Esophagus squamous epithelium (tissue), 5 donors: ENCODE results near the gene IGFBP5. TPM values are rescaled to one million over a fixed set of nuclear protein-coding genes. Genes with fewer than 3 reads are reported as not detected.
A peak's percentile ranks its signal among the peaks of the same experiment; 100 is the strongest.

Source experiments
- DNase-seq: peaks from one replicate; lab custom pipeline; 2025; lab: John Stamatoyannopoulos, UW
- H3K27ac ChIP-seq, 4 donors: fragments of 200-600 bp; sonication (generic); one replicate each; pipeline ENCODE4 v1.5.1; 2016 to 2019; ENCODE audit warnings: mild to moderate bottlenecking in 1 of 4
- H3K27me3 ChIP-seq, 4 donors: fragments of 200-600 bp; sonication (generic); 1 replicate in 3 of 4; 2 replicates in 1 of 4; pipeline versions ENCODE4 v1.5.1 to v1.6.0; 2017 to 2021; ENCODE audit warnings: antibody characterized with exemption in 1 of 4
- H3K36me3 ChIP-seq, 3 donors: fragments of 200-600 bp; sonication (generic); one replicate each; pipeline ENCODE4 v1.5.1; 2016 to 2019
- H3K4me1 ChIP-seq, 3 donors: fragments of 200-600 bp; sonication (generic); one replicate each; pipeline ENCODE4 v1.5.1; 2017 to 2019
- H3K4me3 ChIP-seq, 4 donors: fragments of 200-600 bp; sonication (generic); 1 replicate in 3 of 4; 2 replicates in 1 of 4; pipeline ENCODE4 v1.5.1; 2016 to 2019; ENCODE audit warnings: mild to moderate bottlenecking in 2 of 4, moderate library complexity in 1 of 4
- H3K9me3 ChIP-seq, 3 donors: fragments of 200-600 bp; sonication (generic); one replicate each; pipeline ENCODE4 v1.5.1; 2016 to 2019
- POLR2A ChIP-seq, 4 donors: fragments of 450-650 bp; IDR thresholded peaks; one replicate each; pipeline ENCODE4 v1.6.1; 2017; ENCODE audit warnings: antibody characterized with exemption in 4 of 4, mild to moderate bottlenecking in 4 of 4, moderate library complexity in 3 of 4
- WGBS, 2 donors: methylation state at CpG; one replicate each; pipeline ENCODE4 v1.1.5; 2018; 5-methylcytosine and 5-hydroxymethylcytosine counted together
- intact Hi-C: fragments of 100-400 bp; cut with DNase I; formaldehyde crosslinking; loops from one replicate; pipeline ENCODE4 v1.15.0; 2022
- total RNA-seq, 4 donors: library from RNA; depleted of rRNA; stranded (reverse); fragments of >200 nt; gene quantifications; one replicate each; pipeline ENCODE4 v1.1.0, GENCODE V29; 2016
- TF ChIP-seq, protein P1 (sequence below), 6 experiments: fragments of 450-650 bp in 4 of 6; fragments of 200-600 bp in 2 of 6; sonication (generic) in 2 of 6; IDR thresholded peaks; one replicate each; pipeline ENCODE4 v1.5.1; 2016 to 2019; ENCODE audit warnings: antibody characterized with exemption in 6 of 6, mild to moderate bottlenecking in 4 of 6, moderate library complexity in 4 of 6
- donor health status: DM: yes; HTN: yes; CAD: no.

The IGFBP5 gene
- total RNA-seq, 4 donors from 2014 or later = 26.9 to 899 (median 95.4) TPM

DNA sequence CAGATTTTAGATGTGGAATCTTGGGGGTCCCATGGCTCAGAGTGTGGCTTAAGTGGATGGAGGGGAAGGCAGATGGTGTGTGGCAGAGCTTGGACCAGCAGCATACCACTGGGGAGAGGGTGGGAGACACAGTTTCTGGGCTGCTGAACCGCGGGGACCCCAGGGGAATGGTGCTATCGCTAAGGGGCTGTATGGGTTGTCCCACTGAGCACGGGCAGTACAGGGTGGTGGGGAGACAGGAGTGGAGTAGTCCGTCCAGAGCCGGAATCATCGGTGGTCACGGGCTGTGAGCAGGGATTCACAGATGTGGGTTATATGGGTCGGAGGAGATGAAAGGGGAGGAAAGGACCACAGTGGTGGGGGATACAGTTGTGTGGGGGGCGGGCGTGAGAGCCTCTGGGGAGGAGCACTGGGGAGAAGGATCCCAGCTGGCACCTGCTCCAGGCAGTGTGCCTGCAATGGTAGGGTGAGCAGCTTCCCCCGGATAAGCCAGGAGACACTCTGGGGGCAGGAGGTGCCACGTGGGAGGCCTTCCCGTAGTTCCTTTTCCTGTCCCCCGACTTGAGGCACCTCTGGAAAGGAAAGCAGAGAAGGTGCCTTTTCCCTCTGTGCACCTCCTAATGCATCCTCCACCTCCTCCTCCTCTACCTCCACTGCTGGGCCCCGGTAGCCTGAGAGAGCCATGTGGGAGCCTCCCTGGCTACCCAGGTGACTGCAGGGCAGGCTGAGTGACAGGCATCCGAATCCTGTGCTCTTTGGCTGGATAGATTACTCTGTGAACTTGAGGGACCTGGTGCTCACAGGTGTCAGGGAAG is 24.9 kb downstream of the IGFBP5 start:
- Histone ChIP-seq H3K9me3 (no peaks in the 10 kb centered on the region), H3K27me3 (no peaks in the 10 kb centered on the region), H3K27ac (peak overlapping the region in 1 of 4 donors; percentile 0), H3K4me1 (peaks cover 7 to 11% (median 10%) of the 10 kb centered on the region in 3 donors), H3K4me3 (no peak overlapping the region), H3K36me3 (peaks cover 0 to 14% (median 0%) of the 10 kb centered on the region in 3 donors)
- 61 to 67% methylated on average over 13 to 14 of the region's 17 CpGs for WGBS, 2 donors
- intact Hi-C loops = no loop called here
- TF ChIP-seq, protein P1, sequence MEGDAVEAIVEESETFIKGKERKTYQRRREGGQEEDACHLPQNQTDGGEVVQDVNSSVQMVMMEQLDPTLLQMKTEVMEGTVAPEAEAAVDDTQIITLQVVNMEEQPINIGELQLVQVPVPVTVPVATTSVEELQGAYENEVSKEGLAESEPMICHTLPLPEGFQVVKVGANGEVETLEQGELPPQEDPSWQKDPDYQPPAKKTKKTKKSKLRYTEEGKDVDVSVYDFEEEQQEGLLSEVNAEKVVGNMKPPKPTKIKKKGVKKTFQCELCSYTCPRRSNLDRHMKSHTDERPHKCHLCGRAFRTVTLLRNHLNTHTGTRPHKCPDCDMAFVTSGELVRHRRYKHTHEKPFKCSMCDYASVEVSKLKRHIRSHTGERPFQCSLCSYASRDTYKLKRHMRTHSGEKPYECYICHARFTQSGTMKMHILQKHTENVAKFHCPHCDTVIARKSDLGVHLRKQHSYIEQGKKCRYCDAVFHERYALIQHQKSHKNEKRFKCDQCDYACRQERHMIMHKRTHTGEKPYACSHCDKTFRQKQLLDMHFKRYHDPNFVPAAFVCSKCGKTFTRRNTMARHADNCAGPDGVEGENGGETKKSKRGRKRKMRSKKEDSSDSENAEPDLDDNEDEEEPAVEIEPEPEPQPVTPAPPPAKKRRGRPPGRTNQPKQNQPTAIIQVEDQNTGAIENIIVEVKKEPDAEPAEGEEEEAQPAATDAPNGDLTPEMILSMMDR (IDR thresholded peaks at IDR 0.05) = no peak
- no peak for TF ChIP-seq POLR2A (IDR thresholded peaks at IDR 0.05)
- no peak for DNase-seq

DNA sequence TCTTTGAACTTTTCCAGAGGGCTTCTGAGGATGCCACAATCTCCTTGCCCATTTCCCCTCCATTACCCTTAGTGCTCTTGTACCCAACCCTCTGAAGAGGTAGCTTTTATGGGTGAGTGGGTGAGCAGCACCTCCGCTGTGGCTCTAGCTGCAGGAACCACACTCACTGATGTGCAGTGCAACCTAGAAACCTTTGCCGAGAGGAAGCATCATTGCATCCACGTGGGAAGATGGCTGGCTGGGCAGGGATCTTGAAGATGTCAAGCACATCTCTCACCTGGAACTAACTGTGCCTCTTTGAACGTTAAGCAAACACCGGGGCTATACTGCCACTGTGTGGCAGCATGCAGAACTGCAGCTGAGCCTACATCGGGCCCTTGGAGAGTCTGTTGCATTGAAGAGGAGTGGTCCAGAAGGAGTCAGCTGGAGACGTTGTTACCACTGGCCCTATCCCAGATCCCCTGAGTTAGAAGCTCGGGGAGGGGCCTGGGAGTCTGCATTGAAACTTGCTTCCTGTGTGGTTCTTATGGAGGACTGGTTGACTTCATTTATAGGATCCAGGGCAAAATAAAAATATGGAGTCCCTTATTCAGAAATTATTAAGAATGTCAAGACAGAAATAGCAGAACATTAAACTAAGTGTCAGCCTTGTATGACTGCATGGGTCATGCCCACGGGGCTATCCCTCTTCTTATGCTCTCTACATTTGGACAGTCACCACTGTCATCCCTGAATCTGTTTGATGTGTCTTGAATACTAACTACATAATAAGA is 28.7 kb downstream of the IGFBP5 start:
- Histone ChIP-seq H3K36me3 (peaks cover 0 to 30% (median 0%) of the 10 kb centered on the region in 3 donors), H3K27ac (no peak overlapping the region), H3K9me3 (no peaks in the 10 kb centered on the region), H3K27me3 (no peaks in the 10 kb centered on the region), H3K4me3 (no peak overlapping the region), H3K4me1 (peaks cover 14 to 26% (median 14%) of the 10 kb centered on the region in 3 donors)
- no peak for DNase-seq
- 9 to 40% methylated on average over 3 to 6 of the region's 9 CpGs for WGBS, 2 donors
- TF ChIP-seq POLR2A (IDR thresholded peaks at IDR 0.05) = no peak
- TF ChIP-seq, protein P1 (IDR thresholded peaks at IDR 0.05) = peak; percentile 82 to 99 (median 98)
- intact Hi-C loops = loop anchor here (2.0 kb wide), 1 partner anchor 152 kb away; no protein-coding TSS in a partner anchor

DNA sequence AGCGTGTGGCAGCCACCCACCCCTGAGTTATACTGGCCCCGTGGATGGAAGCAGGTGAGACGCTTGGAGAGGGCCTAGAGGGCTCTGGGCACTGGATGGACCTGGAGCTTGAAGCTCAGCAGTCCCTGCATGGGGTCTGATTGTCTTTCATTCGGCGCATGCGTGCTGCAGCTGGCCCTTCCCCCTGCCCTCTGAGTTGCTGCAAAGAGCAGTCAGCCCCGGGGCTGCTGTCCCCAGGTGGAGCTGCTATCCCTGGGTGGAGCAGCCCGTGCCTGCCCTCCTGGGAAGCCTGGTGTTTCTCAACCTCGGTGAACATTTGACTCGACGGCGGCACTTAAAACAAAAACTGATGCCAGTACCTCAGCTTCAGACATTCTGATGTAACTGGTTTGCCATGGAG is 29.6 kb downstream of the IGFBP5 start:
- Histone ChIP-seq H3K4me3 (no peak overlapping the region), H3K9me3 (no peaks in the 10 kb centered on the region), H3K27me3 (no peaks in the 10 kb centered on the region), H3K36me3 (peaks cover 0 to 40% (median 0%) of the 10 kb centered on the region in 3 donors), H3K27ac (peak overlapping the region; percentile 28 to 50 (median 35)), H3K4me1 (peaks cover 14 to 26% (median 14%) of the 10 kb centered on the region in 3 donors)
- no peak for TF ChIP-seq POLR2A (IDR thresholded peaks at IDR 0.05)
- TF ChIP-seq, protein P1 (IDR thresholded peaks at IDR 0.05) = peak in 1 of 6 experiments; percentile 4
- WGBS, 2 donors = 26 to 30% methylated on average over 7 to 8 of the region's 12 CpGs
- intact Hi-C loops = loop anchor here (2.0 kb wide), 1 partner anchor 151 kb away; no protein-coding TSS in a partner anchor
- DNase-seq = no peak

DNA sequence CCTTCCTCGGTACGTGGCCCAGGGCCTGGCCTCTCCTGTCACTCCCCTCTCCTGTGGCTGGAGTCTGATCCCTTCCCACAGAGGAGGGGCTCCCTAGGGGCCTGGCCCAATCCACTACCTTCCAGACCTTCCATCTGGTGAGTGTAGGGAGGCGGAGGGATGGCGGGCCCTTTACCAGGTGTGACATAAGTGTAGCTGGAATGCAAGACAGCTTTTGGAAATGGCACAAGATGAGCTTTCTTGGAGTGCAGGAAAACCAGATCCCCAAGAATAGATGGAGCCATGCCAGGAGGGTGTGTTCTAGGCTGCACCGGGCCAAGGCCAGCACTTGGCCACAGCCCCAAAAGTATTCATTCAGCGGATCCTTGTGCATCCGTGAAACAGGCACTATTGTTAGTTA is 30.1 kb downstream of the IGFBP5 start:
- no peaks in the 10 kb centered on the region for H3K9me3 ChIP-seq
- DNase-seq = peak; percentile 6
- TF ChIP-seq, protein P1 (IDR thresholded peaks at IDR 0.05) = no peak
- no peak for TF ChIP-seq POLR2A (IDR thresholded peaks at IDR 0.05)
- H3K27me3 ChIP-seq = no peaks in the 10 kb centered on the region
- intact Hi-C loops = no loop called here
- peak overlapping the region; percentile 18 to 55 (median 40) for H3K27ac ChIP-seq
- peaks cover 0 to 44% (median 0%) of the 10 kb centered on the region in 3 donors for H3K36me3 ChIP-seq
- peaks cover 14 to 29% (median 14%) of the 10 kb centered on the region in 3 donors for H3K4me1 ChIP-seq
- 42% methylated on average over 4 of the region's 7 CpGs; no CpG with 5 or more reads in 1 of the 2 donors for WGBS, 2 donors
- no peak overlapping the region for H3K4me3 ChIP-seq
